ENCODE measurements around the gene NRXN2. TPM values are rescaled to one million over a fixed set of nuclear protein-coding genes. Genes with fewer than 3 reads are reported as not detected.
A peak's percentile ranks its signal among the peaks of the same experiment; 100 is the strongest.

The NRXN2 gene
- total and polyA plus RNA-seq, 11 donors = 0.42 to 5.5 (median 0.92) TPM; not detected in 1

DNA sequence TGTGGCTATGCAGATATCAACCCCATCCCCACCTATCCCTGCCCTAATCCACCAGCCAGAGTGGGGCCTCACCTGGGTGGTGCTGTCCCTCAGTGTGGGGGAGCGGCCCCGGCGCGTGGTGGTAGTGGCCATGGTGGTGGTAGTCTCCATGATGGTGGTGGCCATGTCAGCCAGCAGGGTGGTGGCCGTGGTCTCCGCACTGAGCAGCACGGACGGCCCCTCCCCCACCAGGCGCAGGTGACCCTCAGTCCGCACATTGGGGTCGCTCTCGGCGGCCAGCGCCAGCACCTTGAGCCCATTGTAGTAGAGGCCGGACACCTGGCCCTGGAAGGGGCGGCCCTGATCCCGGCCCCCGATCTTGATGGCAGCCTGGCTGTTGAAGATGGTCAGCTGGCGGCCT is 100.3 kb downstream of the NRXN2 start:
- Histone ChIP-seq H3K27me3 (no peaks in the 10 kb centered on the region), H3K4me1 (peaks cover 0 to 31% (median 6%) of the 10 kb centered on the region in 12 donors), H3K4me3 (no peak overlapping the region), H3K9me3 (no peaks in the 10 kb centered on the region), H3K27ac (no peak overlapping the region), H3K36me3 (no peaks in the 10 kb centered on the region)
- DNase-seq (no peak), ATAC-seq (no peak)
- TF ChIP-seq POLR2A (IDR thresholded peaks at IDR 0.05) = no peak
- TF ChIP-seq, protein P1, sequence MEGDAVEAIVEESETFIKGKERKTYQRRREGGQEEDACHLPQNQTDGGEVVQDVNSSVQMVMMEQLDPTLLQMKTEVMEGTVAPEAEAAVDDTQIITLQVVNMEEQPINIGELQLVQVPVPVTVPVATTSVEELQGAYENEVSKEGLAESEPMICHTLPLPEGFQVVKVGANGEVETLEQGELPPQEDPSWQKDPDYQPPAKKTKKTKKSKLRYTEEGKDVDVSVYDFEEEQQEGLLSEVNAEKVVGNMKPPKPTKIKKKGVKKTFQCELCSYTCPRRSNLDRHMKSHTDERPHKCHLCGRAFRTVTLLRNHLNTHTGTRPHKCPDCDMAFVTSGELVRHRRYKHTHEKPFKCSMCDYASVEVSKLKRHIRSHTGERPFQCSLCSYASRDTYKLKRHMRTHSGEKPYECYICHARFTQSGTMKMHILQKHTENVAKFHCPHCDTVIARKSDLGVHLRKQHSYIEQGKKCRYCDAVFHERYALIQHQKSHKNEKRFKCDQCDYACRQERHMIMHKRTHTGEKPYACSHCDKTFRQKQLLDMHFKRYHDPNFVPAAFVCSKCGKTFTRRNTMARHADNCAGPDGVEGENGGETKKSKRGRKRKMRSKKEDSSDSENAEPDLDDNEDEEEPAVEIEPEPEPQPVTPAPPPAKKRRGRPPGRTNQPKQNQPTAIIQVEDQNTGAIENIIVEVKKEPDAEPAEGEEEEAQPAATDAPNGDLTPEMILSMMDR (IDR thresholded peaks at IDR 0.05) = no peak
- intact Hi-C loops (cut with DNase I) = no loop called here
- 93 to 98% (median 96%) methylated on average over 14 to 19 of the region's 19 CpGs for WGBS, 4 donors

DNA sequence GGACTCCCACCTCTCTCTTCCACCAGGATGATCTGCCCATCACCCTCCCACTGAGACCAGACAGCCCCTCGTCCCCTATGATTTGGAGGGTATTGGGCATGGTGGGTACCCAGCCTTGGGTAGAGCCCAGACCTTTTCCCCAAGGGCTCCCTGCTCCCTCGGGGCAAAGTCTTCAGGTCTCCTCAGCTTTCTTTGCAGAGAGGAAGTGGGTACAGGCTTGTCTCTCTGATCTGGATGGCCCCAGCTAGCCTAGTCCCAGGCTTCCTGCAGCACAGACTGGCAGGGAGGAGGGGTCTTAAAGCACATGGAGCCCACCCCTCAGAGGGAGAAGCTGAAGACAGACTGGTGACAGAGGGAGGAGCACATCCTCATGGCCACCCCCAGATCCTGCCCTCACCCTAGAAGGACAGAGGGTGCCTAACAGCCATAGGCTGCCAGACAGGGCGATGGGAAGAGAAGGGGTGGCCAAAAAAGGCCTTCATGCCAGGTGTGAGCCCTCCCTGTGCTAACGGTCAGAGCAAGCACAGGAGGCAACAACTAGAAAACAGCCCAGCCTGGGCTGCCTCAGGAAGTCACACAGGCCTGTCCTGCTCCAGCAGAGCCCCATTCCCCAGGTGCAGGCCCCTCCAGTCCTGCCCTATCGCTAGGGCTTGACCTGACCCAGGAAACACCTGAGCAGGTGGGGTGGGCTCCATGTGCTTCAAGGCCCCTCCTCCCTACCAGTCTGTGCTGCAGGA is 101.5 kb downstream of the NRXN2 start:
- no peak for TF ChIP-seq POLR2A (IDR thresholded peaks at IDR 0.05)
- TF ChIP-seq, protein P1 (IDR thresholded peaks at IDR 0.05) = no peak
- intact Hi-C loops (cut with DNase I) = no loop called here
- DNase-seq (no peak), ATAC-seq (no peak)
- 73 to 85% (median 83%) methylated on average over 3 to 5 of the region's 5 CpGs for WGBS, 4 donors
- Histone ChIP-seq H3K27ac (no peak overlapping the region), H3K4me1 (peaks cover 0 to 31% (median 6%) of the 10 kb centered on the region in 12 donors), H3K9me3 (no peaks in the 10 kb centered on the region), H3K4me3 (no peak overlapping the region), H3K27me3 (no peaks in the 10 kb centered on the region), H3K36me3 (no peaks in the 10 kb centered on the region)

DNA sequence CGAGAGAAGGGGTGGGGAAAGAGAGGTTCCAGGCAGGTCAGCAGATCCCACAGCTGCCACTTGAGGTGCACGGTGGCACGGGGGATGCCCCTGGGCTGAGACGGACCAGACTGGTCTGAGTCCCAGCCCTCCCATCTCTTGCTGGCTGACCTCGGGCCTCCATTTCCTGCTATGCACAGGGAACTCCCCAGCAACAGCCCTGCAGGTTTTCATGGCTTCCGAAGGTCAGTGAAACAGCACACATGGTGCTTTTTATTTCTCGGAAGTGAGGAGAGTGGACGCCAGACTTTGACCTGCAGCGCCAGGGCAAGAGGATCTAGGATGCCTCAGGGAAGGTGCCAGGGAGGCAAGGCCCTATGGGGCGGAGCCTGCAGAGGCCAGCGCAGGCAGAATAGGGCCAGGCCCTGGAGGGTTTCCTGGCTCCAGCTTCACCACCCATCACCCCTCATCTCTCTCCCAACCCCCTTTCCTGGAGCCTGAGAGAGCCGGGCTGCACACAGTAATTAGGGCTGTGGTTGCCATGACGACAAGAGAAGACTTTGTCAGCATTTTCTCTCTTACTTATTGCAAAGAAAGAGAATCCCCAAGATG is 102.5 kb downstream of the NRXN2 start:
- no peak for DNase-seq
- intact Hi-C loops (cut with DNase I) = no loop called here
- Histone ChIP-seq H3K36me3 (no peaks in the 10 kb centered on the region), H3K27ac (peak overlapping the region in 1 of 12 donors; percentile 55), H3K4me3 (no peak overlapping the region), H3K9me3 (no peaks in the 10 kb centered on the region), H3K4me1 (peaks cover 0 to 29% (median 6%) of the 10 kb centered on the region in 12 donors), H3K27me3 (no peaks in the 10 kb centered on the region)
- ATAC-seq = peak in 3 of 4 donors; percentile 10 to 32 (median 22)
- no peak for TF ChIP-seq POLR2A (IDR thresholded peaks at IDR 0.05)
- TF ChIP-seq, protein P1 (IDR thresholded peaks at IDR 0.05) = no peak
- 50 to 68% (median 53%) methylated on average over 8 to 13 of the region's 13 CpGs for WGBS, 4 donors

DNA sequence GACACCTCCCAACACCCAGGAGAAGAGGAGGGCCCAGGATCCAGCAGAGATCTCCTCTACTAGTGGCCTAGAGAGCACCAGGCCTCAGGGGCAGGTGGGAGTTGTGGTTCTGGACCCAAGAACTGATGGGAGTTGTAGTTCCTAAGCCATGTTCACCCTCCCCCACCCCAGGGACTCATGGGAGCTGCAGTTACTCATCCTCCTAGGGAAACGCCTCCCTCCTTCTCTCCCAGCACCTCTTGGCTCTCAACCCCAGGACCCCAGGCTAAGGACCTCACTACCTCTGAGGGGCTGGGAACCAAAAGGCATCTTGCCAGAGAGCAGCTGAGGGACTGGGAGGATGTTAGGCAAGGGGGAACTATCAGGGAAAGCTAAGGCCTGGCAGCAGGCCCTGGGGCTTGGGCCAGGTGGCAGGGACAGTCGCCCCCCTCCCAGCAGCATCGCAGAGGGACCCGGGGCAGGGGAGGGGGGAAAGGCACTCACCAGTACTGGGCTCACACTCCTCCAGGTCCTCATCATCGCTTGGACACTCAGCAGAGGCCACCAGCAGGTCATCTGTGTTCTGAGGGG is 103.1 kb downstream of the NRXN2 start:
- H3K27me3 ChIP-seq = no peaks in the 10 kb centered on the region
- peaks cover 0 to 24% (median 6%) of the 10 kb centered on the region in 12 donors for H3K4me1 ChIP-seq
- DNase-seq = peak in 3 of 5 donors; percentile 27 to 55 (median 42)
- no peak for TF ChIP-seq POLR2A (IDR thresholded peaks at IDR 0.05)
- TF ChIP-seq, protein P1 (IDR thresholded peaks at IDR 0.05) = no peak
- no peaks in the 10 kb centered on the region for H3K9me3 ChIP-seq
- 50 to 60% (median 57%) methylated on average over 4 to 5 of the region's 5 CpGs for WGBS, 4 donors
- H3K36me3 ChIP-seq = no peaks in the 10 kb centered on the region
- peak in 3 of 4 donors; percentile 10 to 68 (median 43) for ATAC-seq
- peak overlapping the region in 1 of 12 donors; percentile 55 for H3K27ac ChIP-seq
- intact Hi-C loops (cut with DNase I) = no loop called here
- H3K4me3 ChIP-seq = no peak overlapping the region

Data from heart left ventricle (tissue), 16 donors.